ENCODE data around the gene PARD3B.

Gene PARD3B

DNA sequence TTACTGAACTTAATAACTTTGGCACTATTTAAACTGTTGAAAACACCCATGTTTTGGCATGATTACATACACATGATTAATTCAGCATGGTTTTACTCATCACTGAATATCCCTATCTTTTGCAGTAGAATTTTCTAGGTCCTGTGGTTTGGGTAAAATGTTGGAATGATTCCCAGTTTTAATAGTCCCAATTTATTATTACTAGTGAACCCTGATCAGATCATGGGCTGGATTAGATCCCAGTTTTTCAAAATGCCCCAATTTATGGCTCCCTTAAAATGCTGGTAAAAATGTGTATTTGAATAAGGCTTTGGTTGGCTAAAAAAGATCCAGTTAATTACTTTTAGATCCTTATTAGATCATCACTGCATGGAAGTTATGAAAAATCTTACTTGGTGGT lies 863.4 kb downstream of the PARD3B start:
- no peak for DNase-seq (ENCODE audit: low spot score)

DNA sequence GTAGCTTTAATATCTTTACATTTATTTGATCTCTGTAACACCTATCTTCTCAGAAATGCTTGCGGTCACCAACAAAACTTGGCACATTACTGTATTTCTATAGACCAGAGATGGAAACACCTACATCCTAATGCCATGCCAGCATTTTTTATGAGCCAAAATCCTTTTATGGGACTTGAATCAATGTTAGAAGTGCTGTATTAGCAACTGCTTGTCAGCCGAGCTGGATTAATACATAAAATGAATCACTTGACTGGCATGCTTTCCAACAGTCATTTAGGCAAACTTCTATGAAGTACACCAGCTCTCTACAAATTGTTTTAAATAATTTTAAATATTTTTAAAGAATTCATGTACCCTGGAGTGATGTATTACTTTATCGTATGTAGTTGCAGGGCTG lies 864.1 kb downstream of the PARD3B start:
- no peak for DNase-seq (ENCODE audit: low spot score)

DNA sequence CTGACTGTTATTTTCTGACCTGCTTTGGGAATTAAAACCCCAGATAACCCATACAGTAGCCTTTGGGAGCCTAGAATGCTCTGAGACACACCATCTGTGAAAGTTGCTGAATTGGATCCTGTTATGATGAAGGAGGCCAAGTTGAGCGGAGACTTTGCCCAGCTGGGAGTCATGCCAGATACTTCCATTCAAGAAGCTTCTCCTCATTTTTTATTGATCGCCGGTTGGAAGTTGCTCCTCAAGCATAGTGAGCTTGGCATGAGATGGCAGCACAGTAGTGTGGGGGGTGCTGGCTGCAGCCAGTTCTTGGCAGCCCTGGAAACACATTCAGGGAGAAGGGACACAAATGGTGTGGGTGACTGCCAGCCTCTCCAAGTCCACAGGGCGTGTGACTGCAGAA lies 866.3 kb downstream of the PARD3B start:
- DNase-seq (ENCODE audit: low spot score), result no peak

DNA sequence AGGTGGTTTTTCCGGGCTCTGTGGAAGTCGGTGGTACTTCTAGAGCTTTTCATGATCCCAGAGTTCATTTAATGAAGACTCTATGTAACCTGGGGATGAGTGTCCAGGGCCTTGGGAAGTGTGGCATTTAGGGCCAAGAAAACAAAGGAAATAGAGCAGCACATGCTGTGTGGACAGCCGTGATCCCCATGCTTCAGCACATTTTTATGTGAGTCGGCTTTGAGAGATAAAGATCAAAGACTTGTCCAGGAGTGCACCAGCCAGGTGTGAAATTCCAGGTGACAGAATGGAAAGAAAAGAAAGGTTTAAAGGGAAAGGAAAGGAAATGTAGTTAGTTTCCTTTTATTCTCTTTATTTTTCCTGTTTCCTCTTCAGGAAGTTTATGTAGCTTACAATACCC lies 879.1 kb downstream of the PARD3B start:
- DNase-seq (ENCODE audit: low spot score), result no peak

DNA sequence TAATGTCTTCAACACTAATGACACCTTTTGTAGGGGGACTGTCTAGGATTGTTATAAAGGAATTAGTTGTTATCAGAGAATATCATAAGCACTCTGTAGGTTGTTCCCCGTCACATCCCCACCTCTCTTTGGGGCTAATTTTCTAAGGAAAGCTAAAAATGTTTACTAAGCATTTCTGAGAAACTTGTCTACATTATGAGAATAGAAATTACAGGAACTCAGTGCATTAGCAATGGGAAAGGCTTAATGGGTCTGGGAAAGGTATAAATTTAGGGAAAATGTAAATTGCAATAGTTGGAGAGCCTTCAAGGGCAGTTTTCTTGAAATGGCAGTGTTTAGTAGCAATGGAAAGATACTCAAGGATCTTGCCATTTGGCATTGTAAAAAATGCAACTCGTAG lies 879.8 kb downstream of the PARD3B start:
- no peak for DNase-seq (ENCODE audit: low spot score)

DNA sequence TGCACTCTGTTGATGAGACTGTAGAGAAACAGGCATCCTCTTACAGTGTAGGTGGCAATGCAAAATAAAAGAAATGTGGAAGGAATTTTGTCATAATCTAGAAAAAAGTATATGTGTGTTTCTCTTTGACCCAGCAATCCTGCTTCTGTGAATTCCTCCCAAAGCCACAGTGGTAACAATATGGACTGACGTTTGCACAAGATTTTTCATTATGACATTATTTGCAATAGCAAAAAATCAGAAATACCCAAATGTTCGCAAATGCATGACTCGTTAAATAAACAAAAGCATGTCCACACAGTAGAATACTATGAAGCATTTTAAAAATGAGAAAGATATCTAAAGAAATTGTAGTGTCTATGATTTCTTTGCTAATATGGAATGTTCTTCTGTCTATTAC lies 881.8 kb downstream of the PARD3B start:
- no peak for DNase-seq (ENCODE audit: low spot score)

DNA sequence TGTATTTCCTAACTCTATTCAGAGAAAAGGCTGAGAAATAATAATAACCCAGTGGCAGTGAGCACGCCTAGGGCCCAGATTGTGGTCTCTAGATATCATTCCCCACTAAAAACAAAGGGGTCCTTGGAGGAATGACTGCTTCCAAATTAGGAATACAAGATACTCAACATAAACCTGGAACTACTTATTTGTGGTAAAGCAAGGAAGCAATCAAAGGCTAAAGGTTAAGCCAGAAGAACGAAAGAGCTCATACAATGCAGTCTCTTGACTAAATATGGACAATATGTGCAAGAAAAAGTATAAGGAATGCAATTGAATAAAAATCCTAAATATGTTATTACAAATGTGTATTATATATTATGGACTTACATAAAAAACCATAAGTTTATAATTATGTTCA lies 883.5 kb downstream of the PARD3B start:
- no peak for DNase-seq (ENCODE audit: low spot score)

DNA sequence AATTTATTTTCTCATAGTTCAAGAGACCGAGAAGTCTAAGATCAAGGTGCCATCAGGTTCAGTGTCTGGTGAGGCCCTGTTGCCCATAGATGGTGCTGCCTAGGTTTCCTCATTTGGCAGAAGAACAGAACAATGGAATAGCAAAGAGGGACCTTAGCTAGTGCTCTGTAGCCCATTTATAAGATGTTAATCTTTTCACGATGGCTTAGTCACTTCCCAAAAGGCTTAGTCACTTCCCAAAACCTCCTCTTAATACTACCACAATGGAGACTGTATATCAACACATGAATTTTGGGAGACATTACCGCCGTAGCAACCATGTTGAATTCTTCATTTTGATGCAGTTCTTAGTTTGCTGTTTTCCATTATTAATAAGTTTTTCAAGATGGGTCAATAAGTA lies 890.7 kb downstream of the PARD3B start:
- no peak for DNase-seq (ENCODE audit: low spot score)

DNA sequence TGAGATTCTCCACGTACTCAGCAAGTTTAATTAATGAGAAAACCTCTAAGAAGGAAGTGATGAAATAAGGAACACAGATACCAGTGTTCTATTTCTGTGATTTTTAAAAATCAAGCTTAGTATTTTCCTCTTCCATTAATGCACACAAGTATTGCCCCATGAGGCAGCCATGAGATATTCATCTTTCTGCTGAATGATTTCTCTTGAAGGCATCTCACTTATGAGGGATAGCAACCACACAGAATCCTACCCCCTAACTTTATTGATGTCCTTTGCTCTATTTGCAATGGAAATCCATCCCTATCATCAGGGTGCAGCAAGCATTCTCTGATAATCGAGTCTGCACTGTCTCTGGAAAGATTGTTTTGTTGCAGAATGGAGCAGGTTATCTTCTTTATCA lies 893.0 kb downstream of the PARD3B start:
- DNase-seq (ENCODE audit: low spot score), result no peak

DNA sequence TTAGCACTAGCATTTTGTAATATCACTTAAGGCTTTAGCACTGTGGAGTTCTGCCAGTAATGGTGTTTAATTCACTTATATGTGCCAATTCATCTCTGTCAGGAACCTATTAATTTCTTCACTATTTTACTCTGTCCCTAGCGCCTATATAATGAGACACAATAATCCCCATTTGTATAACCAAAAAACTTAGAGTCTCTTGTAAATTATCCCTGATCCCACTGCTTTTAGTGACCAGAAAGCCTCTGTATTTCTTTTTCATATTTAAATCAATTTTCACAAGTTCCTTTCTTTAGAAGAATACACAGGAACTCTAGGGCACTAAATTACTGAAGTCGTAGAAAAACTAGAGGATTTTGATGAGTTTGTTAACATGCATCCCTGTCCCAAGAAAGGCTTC lies 894.3 kb downstream of the PARD3B start:
- no peak for DNase-seq (ENCODE audit: low spot score)

DNA sequence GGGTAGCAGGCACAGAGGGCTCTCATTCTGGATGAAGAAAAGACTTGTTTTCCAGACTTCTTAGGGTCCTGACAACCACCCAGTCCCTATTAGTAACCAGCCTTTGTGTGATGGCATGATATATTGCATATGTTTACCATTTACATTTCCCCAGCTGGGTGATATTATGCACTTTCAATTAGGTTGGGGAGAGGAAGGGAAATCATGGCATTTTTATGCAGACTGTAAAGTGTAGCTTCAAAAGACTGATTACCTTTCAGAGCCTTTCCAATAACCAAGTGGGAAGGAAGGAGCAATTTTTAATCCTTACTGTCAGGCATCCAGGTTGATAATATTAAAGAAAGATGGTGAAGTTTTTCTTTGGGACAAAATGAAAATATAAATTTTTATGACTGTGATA lies 896.2 kb downstream of the PARD3B start:
- DNase-seq (ENCODE audit: low spot score), result no peak

DNA sequence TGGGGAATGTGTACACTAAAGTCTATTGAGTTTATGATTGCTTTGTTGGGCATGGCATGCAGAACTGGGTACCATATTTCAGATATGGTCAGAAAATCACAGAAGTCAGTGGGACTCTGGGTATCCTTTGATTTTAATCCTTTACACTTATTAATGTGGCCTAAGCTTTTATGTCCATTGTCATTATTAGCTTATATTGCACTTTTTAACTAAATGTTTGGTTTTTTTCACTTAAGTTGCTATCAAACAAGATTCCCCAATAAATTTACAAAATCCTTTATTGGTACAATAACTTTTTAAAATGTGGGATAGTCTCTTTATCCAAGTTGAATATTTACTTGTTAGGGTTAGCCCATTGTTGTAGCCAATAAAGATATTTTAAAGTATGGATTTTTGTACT lies 902.9 kb downstream of the PARD3B start:
- DNase-seq (ENCODE audit: low spot score), result no peak

DNA sequence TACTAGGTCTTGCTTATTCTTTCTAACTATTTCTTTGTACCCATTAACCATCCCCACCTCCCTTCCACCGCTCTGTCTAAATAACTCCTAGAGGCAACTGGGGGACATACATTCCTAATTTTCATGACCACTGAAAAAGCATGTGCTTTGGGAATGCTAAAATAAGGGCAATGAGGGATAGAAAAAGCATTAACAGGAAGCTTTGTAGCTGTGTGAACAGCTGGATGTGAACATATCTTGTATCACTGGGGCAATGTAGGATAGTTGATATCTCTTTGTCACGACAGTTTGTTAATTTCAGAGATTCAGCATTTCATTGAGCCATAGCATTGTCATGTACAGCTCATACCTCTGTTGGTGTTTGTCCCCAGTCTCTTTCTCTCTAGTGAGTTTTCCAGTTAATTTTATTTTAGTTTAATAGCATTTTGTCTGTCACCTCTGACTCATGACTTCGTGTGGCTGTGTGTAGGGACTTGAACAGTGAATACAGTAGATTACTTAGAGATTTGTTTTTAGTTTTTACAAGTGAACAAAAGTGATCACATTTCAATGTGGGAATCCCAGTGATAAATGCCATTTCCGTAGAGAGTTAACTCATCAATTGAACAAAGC lies 906.7 kb downstream of the PARD3B start:
- no peak for DNase-seq (ENCODE audit: low spot score)

DNA sequence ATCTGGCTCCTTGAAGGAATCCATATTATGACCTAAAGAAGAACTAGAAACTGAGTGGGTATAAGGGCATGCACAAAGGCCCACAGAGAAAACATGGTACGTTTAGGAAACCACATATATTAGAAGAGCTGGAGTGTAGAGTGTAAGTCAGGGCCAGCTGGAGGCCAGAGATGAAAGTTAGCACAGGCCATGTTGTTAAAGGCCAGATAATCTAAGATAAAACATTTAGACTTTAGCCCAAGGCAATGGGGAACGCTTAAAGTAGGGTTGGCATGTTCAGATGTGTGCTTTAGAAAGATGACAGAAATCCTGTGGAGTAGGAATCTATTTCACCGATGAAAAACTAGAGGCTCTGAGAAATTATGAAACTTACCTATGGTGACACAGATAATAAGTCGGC lies 907.9 kb downstream of the PARD3B start:
- no peak for DNase-seq (ENCODE audit: low spot score)

DNA sequence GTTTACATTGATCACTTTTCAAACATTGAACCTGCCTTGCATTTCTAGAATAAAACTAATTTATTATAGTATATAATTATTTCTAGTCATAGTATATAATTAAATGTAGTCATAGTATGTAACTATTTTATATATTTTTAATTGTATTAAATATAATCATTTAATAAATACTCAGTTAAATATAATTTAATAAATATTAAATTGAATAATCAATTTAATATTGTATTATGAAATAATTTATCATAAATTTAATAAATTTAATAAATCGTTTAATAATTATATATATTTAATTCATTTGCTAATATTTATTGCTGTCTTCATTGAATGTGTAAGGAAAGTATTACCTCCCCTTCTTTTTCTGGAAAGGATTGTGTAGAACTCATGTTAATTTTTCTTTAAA lies 911.4 kb downstream of the PARD3B start:
- no peak for DNase-seq (ENCODE audit: low spot score)

DNA sequence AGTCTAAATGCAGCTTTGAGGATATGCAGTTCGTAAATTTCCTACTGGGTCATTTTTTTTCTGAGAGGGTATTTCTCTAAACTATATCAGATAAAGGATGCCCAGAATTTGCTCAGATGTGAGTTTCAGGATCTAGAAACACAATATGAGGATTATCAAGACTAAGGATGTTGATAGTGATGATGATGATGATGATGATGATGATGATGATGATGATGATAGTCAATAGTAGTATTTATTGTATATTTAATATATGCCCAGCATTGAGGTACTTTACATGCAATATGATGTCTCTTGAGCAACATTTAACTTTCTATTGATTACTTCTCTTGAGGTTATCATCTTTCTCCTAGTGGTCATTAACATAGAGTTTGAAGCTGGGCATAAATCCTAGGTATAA lies 914.9 kb downstream of the PARD3B start:
- DNase-seq (ENCODE audit: low spot score), result no peak

DNA sequence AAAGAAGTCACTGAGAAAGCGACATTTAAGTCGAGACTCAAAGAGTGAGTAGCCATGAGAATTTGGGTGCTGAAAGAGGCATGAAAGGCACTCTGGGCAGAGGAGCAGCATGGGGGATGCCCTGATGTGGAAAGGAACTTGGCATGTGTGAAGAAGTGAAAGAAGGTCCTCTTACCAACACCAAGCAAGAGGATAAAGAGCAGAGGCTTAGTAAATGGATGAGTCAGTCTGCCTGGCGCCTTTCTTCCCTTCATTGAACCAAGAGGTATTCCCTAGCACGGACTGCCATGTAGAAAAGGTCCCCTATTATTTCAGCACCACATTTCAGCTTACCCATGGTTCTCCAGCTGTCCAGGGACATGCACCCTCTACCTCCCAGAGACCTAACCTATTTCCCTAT lies 915.9 kb downstream of the PARD3B start:
- DNase-seq (ENCODE audit: low spot score), result no peak

DNA sequence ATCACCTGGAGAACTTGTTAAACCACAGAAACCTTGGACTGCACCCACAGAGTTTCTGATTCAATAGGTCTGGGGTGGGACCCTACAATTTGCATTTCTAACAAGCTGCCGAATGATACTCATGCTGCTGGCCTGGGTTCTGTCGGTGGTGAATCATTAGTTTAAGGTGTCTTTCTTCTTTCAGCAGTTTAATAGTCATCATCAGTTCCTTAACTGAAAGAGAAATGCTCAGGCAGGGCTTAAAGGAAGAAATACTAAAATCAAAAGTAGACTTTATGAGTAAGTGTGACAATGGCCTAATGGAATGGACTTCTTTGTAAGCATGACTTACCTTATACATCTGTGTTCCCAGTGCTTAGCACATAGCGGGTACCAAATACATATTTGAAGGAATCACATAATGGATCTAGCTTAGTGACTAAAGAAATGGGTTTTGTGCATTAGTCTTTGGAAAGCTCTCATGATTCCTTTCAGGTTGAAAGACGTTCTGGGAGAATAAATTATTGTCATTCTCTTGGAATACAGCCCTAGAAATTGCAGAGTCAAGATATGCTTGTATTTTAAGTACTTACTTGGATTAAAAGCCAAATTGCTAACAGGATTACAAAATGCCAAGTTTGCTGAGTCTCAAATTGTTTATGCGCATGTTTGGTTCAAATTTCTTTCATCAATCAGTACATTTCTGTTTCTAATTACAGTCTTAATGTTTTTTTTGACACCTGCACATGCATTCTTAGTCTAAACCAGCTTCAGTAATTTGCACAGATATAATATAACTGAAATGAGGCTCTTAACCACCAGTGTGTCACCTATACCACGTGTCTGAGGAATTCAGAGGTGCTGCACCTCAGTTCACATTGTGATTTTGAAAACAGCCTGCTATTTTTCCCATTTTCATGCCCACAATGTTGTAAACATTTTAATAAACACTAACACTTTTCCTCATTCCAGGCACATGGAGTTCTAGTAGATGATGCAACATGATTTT lies 916.7 kb downstream of the PARD3B start:
- no peak for DNase-seq (ENCODE audit: low spot score)

DNA sequence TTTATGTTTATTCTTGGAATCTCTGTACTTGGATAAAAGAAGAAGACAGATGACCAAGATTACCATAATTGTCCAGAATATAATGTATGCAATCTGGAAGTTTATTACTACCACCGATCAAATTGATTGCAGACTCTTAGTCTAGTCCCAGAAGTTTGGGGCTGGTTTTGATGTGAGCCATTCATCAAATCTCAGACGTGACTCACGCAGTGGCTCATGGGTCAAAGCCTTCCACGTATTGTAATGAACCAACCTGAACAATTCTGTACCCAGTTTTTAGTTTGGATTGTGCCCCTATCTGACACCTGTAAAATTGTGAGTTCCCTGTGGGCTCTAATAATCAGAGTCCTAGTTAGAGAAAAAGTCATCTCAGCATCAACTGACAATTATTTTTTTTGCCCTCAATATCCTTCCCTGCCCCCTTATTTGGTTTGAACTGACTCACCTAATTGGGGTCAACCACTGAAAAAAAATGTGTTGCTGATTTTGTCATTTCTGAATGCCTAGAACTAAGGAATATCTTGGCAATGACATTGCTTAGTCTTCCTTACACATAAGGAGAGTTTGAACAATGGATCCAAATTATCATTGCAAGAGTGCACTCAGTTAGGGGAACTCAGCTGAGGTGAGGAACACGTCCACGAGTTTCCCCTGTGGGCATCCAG lies 917.5 kb downstream of the PARD3B start:
- no peak for DNase-seq (ENCODE audit: low spot score)

DNA sequence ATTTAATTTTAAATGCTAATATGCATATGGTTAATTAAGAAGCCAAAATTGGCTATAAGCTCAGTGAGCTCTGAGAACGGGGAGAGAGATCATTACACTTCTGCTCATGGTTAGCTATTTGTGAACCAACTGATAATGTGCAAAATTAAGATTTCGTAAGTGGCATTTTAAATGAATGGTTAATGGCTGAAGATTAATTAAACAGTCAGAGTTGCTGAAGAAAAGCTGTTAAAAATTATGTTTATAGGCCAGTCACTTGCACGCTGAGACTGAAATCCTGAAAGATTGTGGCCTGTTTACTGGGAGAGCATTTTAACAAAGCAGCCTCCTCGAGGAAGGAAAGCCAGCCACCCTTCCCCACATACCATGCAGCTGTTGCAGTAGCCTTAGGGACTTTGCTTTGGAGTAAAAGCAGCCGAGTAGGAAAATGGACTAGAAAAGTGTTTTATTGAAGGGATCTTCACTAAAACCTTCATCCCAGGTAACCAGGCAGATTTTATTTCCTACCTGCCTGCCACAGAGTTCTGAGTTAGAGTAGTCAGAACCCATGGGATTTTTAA lies 918.3 kb downstream of the PARD3B start:
- DNase-seq (ENCODE audit: low spot score), result no peak

DNA sequence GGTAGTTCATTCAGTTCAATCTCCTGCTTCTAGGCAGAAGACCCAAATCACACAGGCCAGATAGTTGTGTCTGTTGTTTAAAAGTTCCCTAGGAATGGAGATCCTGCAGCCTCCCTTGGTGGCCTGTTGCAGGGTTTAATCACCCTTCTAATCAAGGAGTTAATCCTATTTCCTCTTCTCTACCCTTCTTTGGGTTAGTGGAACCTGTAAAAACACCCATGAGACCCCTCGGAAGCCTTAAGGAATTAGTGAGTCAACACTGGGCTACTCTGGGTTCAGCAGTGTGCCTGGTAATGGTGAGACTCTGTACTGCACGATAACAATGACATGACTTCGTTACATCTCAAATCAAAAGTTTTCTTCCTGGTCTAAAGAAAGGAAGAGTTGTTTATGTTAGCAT lies 919.4 kb downstream of the PARD3B start:
- DNase-seq (ENCODE audit: low spot score), result no peak

DNA sequence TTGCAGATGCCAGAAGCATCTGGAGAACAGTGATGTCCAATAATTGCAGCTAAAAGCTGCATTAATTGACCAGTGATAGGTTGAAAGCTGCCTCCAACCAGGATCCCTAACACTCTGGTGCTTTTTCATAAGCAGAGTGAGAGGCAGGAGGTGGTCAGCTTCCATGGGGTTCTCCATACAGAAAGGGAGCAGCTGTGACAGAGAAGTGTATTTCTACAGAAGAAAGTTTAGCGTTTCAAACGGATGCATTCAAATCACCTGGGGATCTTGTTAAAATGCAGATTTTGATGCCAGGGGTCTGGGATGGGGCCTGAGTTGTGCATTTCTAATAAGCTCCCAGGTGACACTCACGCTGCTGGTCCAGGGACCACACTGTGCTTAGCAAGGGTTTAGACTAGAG lies 920.5 kb downstream of the PARD3B start:
- no peak for DNase-seq (ENCODE audit: low spot score)

DNA sequence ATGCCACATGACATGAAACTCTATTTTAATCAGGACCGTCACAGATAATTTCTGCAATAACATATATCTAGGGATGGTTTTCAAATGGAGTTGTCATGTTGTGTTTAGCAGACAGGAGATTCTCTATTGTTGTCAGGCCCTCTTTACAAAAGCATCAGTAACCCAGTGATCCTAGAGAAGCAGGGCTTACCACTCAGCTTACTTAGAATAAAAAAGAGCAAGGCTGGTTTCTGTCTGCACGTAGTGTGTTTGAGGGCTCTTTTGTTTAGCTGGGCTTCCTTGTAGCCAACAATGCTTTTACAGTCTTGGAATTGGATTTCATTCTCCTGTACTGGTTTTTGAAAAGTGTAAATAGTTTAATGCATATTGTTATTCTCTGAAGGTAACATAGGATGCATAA lies 926.5 kb downstream of the PARD3B start:
- no peak for DNase-seq (ENCODE audit: low spot score)
